Endothelial cell of umbilical vein (primary cell): ENCODE measurements around the gene ABCC2. TPM values are rescaled to one million over a fixed set of nuclear protein-coding genes. Genes with fewer than 3 reads are reported as not detected.

Source experiments
- BruUV-seq: library from RNA; stranded (reverse); fragments of 400-500 nt; replicated peaks from 2 replicates; lab custom pipeline; 2021; lab: Mats Ljungman, UMichigan
- CTCF ChIA-PET: fragments of 300-600, 350-600 bp; sonication (Branson Sonifier 250); formaldehyde crosslinking; loops from one replicate; lab custom pipeline; 2021; ENCODE audit warnings: antibody characterized with exemption, inconsistent platforms; lab: Charles Lee
- POLR2A ChIA-PET: fragments of 300-600, 350-600 bp; sonication (Branson Sonifier 250); formaldehyde crosslinking; loops from one replicate; lab custom pipeline; 2021; ENCODE audit warnings: antibody characterized with exemption, inconsistent platforms; lab: Charles Lee
- DNase-seq: peaks from one replicate; pipeline ENCODE4 v3.0.0-alpha.2; 2011; ENCODE audit warnings: low read depth, low spot score
- FAIRE-seq: peaks from 2 replicates; lab custom pipeline; 2011; peaks lifted over from hg19 to GRCh38; lab: Jason Lieb, UNC
- H2AFZ ChIP-seq: 2 replicates; pipeline ENCODE4 v1.6.0; 2012; ENCODE audit warnings: low read depth, low read length, control low read depth, inconsistent platforms
- H3K27ac ChIP-seq: 2 replicates; pipeline ENCODE4 v1.5.1; 2011; ENCODE audit warnings: low read depth, mild to moderate bottlenecking, control low read depth, low read length, moderate library complexity; ENCODE audit not compliant: insufficient read depth
- H3K27me3 ChIP-seq, 2 experiments: 2 replicates each; pipeline versions ENCODE4 v1.6.0 to v1.6.1; 2011; ENCODE audit warnings: low read length in 2 of 2, mixed read lengths in 1 of 2; ENCODE audit not compliant: control insufficient read depth in 2 of 2, insufficient read depth in 2 of 2
- H3K36me3 ChIP-seq, 2 experiments: 2 replicates in 1 of 2; 3 replicates in 1 of 2; pipeline ENCODE4 v1.5.1; 2011; ENCODE audit warnings: low read length in 2 of 2, mild to moderate bottlenecking in 1 of 2, moderate library complexity in 1 of 2; ENCODE audit not compliant: control insufficient read depth in 2 of 2, insufficient read depth in 2 of 2; ENCODE audit errors: extremely low read depth in 1 of 2
- H3K4me1 ChIP-seq: 3 replicates; pipeline ENCODE4 v1.5.1; 2011; ENCODE audit warnings: mild to moderate bottlenecking, low read length; ENCODE audit not compliant: control insufficient read depth, insufficient read depth; ENCODE audit errors: extremely low read depth
- H3K4me2 ChIP-seq: 2 replicates; pipeline ENCODE4 v1.6.1; 2011; ENCODE audit warnings: low read length, control low read depth, mixed read lengths; ENCODE audit not compliant: insufficient read depth
- H3K4me3 ChIP-seq, 3 experiments: fragments of 200-600 bp in 1 of 3; sonication (generic), shearing (Covaris generic) in 1 of 3; replicated peaks in 1 of 3; 2 replicates each; pipeline ENCODE4 v1.5.1; 2011 to 2016; ENCODE audit warnings: control low read depth in 3 of 3, low read length in 3 of 3, mild to moderate bottlenecking in 2 of 3, inconsistent platforms in 1 of 3, low read depth in 1 of 3, moderate library complexity in 1 of 3; ENCODE audit not compliant: insufficient read depth in 1 of 3
- H3K79me2 ChIP-seq: 2 replicates; pipeline ENCODE4 v1.6.0; 2012; ENCODE audit warnings: low read length, inconsistent platforms; ENCODE audit not compliant: control insufficient read depth, insufficient read depth
- H3K9ac ChIP-seq: replicated peaks from 2 replicates; pipeline ENCODE3; 2011; ENCODE audit warnings: low read length, control low read depth; ENCODE audit not compliant: insufficient read depth; ENCODE audit errors: extremely low read depth
- H3K9me1 ChIP-seq: replicated peaks from 3 replicates; pipeline ENCODE4 v1.6.0; 2011; ENCODE audit warnings: mild to moderate bottlenecking, low read length; ENCODE audit not compliant: control insufficient read depth, insufficient read depth; ENCODE audit errors: extremely low read depth
- H3K9me3 ChIP-seq: replicated peaks from 2 replicates; pipeline ENCODE4 v1.5.1; 2012; ENCODE audit warnings: low read length, inconsistent platforms; ENCODE audit not compliant: control insufficient read depth, insufficient read depth
- H4K20me1 ChIP-seq: replicated peaks from 2 replicates; pipeline ENCODE3; 2011; ENCODE audit warnings: mild to moderate bottlenecking, low read length; ENCODE audit not compliant: control insufficient read depth, insufficient read depth; ENCODE audit errors: extremely low read depth
- EZH2 ChIP-seq: IDR thresholded peaks from 2 replicates; pipeline ENCODE4 v1.6.1; 2012; ENCODE audit warnings: borderline replicate concordance, low read depth, mild to moderate bottlenecking, moderate library complexity, low read length, inconsistent platforms; ENCODE audit not compliant: severe bottlenecking
- FOS ChIP-seq: IDR thresholded peaks from 2 replicates; pipeline ENCODE4 v1.6.1; 2011; ENCODE audit warnings: mild to moderate bottlenecking, low read length, moderate library complexity, borderline replicate concordance; ENCODE audit not compliant: insufficient read depth
- GATA2 ChIP-seq: IDR thresholded peaks from 2 replicates; pipeline ENCODE4 v1.7.0; 2011; ENCODE audit warnings: low read depth, mild to moderate bottlenecking, moderate library complexity, mixed read lengths, low read length; ENCODE audit not compliant: insufficient read length, insufficient read depth
- JUN ChIP-seq: IDR thresholded peaks from 2 replicates; pipeline ENCODE4 v1.6.1; 2011; ENCODE audit warnings: borderline replicate concordance, low read depth; ENCODE audit not compliant: insufficient read length, insufficient read depth
- MYC ChIP-seq: IDR thresholded peaks from one replicate; pipeline ENCODE4 v1.6.1; 2011; ENCODE audit warnings: mild to moderate bottlenecking, low read depth, low read length
- POLR2A ChIP-seq: IDR thresholded peaks from 2 replicates; pipeline ENCODE4 v1.6.1; 2012; ENCODE audit warnings: low read depth, mild to moderate bottlenecking, control low read depth, low read length
- POLR2AphosphoS5 ChIP-seq: IDR thresholded peaks from 2 replicates; pipeline ENCODE4 v1.6.1; 2012; ENCODE audit warnings: low read depth, mild to moderate bottlenecking, control low read depth, low read length, moderate library complexity; ENCODE audit not compliant: insufficient read depth
- dilution Hi-C: fragments of 300-500 bp; cut with MboI; formaldehyde crosslinking; loops from one replicate; pipeline ENCODE4 v1.15.0; 2019; ENCODE audit warnings: low sequenced_read_pairs; ENCODE audit not compliant: extremely low pct_ligation_motif_present
- intact Hi-C: fragments of 100-400 bp; cut with micrococcal nuclease; formaldehyde crosslinking; loops from one replicate; pipeline ENCODE4 v1.10.0; 2022
- polyA plus RNA-seq, 4 experiments: library from polyadenylated mRNA; depleted of rRNA in 3 of 4; stranded (reverse) in 3 of 4; unstranded in 1 of 4; fragments of >200 nt; gene quantifications; 2 replicates each; pipeline versions ENCODE4 v1.2.1 to v1.2.3, GENCODE V29; 2011 to 2012; ENCODE audit warnings: missing spikeins in 1 of 4
- total RNA-seq: library from RNA; stranded (reverse); gene quantifications from 2 replicates; pipeline ENCODE4 v1.2.3, GENCODE V29; 2021
- TF ChIP-seq, protein P1 (sequence below): IDR thresholded peaks from 2 replicates; pipeline ENCODE4 v1.6.1; 2011; ENCODE audit not compliant: insufficient read depth, insufficient read length
- TF ChIP-seq, protein P2 (sequence below), 2 donors: IDR thresholded peaks; 1 replicate in 1 of 2; 2 replicates in 1 of 2; pipeline ENCODE4 v1.5.1; 2011; ENCODE audit warnings: low read length in 2 of 2, mild to moderate bottlenecking in 2 of 2, moderate library complexity in 2 of 2, control low read depth in 1 of 2, inconsistent platforms in 1 of 2, low read depth in 1 of 2; ENCODE audit not compliant: insufficient read depth in 1 of 2; ENCODE audit errors: extremely low read depth in 1 of 2

The ABCC2 gene
- total and polyA plus RNA-seq, 2 donors (not counting 3 experiments of a cell fraction or from before 2014, with no cell fraction given), result 1.5 to 3.3 TPM

GRCh38 chr10:99775850-99776249 lies 6.6 kb upstream of the ABCC2 start:
- Histone ChIP-seq H3K9me3 (no peaks in the 10 kb centered on the region), H3K9me1 (no peaks in the 10 kb centered on the region), H3K4me3 (no peak overlapping the region), H3K4me2 (peak overlapping the region; percentile 39), H3K9ac (peak overlapping the region; percentile 28), H4K20me1 (no peaks in the 10 kb centered on the region), H2AFZ (no peak overlapping the region), H3K27ac (peak overlapping the region; percentile 82), H3K4me1 (peaks cover 48% of the 10 kb centered on the region), H3K27me3 (no peaks in the 10 kb centered on the region), H3K79me2 (no peaks in the 10 kb centered on the region), H3K36me3 (no peaks in the 10 kb centered on the region)
- ChIA-PET CTCF (interaction anchor here (1.1 to 1.4 kb wide), 2 partner anchors 10 to 43 kb away, joined by 4 read pairs; partner anchors contain the start of genes COX15 and CUTC), POLR2A (no interaction called here)
- FAIRE-seq (no peak), DNase-seq (peak; percentile 78)
- dilution Hi-C loops (no loop called here), intact Hi-C loops (no loop called here)
- TF ChIP-seq JUN, result peak; percentile 94
- TF ChIP-seq, protein P1, sequence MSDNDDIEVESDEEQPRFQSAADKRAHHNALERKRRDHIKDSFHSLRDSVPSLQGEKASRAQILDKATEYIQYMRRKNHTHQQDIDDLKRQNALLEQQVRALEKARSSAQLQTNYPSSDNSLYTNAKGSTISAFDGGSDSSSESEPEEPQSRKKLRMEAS, result no peak
- TF ChIP-seq GATA2, result peak; percentile 77
- no peak for TF ChIP-seq POLR2AphosphoS5
- peak; percentile 98 for TF ChIP-seq FOS
- no TSS peak for BruUV-seq

DNA sequence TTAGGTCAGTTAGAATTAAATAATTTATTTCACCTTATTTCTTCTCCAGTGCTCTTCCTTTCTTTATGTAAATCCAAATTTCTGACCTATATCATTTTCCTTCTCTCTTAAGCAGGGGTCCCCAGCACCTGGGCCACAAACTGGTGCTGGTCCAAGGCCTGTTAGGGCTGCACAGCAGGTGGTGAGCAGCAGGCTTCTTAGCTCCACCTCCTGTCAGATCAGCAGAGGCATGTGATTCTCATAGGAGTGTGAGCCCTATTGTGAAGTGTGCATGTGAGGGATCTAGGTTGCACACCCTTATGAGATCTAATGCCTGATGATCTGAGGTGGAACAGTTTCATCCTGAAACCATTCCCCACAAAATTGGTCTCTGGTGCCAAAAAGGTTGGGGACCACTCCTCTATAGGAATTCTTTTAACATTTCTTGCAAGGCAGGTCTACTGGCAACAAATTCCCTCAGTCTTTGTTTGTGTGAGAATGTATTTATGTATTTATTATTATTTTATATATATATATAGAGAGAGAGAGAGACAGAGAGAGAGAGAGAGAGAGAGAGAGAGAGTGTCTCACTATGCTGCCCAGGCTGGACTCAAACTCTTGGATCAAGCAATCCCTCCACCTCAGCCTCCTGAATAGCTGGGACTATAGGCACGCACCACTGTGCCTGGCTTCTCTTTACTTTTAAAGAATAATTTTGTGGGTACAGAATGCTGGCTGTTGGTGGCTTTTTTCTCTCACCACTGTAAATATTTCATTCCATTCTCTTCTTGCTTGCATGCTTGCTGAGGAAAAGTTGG lies 4.3 kb upstream of the ABCC2 start:
- H3K27ac ChIP-seq, result peak overlapping the region; percentile 100
- H3K36me3 ChIP-seq, result no peaks in the 10 kb centered on the region
- peak overlapping the region; percentile 100 for H3K4me2 ChIP-seq
- no peaks in the 10 kb centered on the region for H3K9me1 ChIP-seq
- peaks cover 70% of the 10 kb centered on the region for H3K4me1 ChIP-seq
- POLR2A ChIA-PET, result no interaction called here
- H3K27me3 ChIP-seq, result no peaks in the 10 kb centered on the region
- peak; percentile 37 for DNase-seq
- intact Hi-C loops (no loop called here), dilution Hi-C loops (no loop called here)
- BruUV-seq, result no TSS peak
- H3K4me3 ChIP-seq, result no peak overlapping the region
- peak; percentile 31 for FAIRE-seq
- H4K20me1 ChIP-seq, result no peaks in the 10 kb centered on the region
- H3K9me3 ChIP-seq, result no peaks in the 10 kb centered on the region
- CTCF ChIA-PET, result interaction anchor here (1.0 kb wide), 2 partner anchors 9 to 68 kb away, joined by 4 read pairs; no protein-coding TSS in a partner anchor
- H2AFZ ChIP-seq, result peak overlapping the region; percentile 39
- TF ChIP-seq FOS (no peak), EZH2 (no peak), MYC (no peak), POLR2A (no peak), GATA2 (no peak), JUN (no peak), POLR2AphosphoS5 (no peak)
- TF ChIP-seq, protein P2, sequence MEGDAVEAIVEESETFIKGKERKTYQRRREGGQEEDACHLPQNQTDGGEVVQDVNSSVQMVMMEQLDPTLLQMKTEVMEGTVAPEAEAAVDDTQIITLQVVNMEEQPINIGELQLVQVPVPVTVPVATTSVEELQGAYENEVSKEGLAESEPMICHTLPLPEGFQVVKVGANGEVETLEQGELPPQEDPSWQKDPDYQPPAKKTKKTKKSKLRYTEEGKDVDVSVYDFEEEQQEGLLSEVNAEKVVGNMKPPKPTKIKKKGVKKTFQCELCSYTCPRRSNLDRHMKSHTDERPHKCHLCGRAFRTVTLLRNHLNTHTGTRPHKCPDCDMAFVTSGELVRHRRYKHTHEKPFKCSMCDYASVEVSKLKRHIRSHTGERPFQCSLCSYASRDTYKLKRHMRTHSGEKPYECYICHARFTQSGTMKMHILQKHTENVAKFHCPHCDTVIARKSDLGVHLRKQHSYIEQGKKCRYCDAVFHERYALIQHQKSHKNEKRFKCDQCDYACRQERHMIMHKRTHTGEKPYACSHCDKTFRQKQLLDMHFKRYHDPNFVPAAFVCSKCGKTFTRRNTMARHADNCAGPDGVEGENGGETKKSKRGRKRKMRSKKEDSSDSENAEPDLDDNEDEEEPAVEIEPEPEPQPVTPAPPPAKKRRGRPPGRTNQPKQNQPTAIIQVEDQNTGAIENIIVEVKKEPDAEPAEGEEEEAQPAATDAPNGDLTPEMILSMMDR (IDR thresholded peaks at IDR 0.05; ENCODE audit: extremely low read depth in 1 of 2, insufficient read depth in 1 of 2, low read depth in 1 of 2, low read length in 2 of 2), result no peak
- TF ChIP-seq, protein P1, result no peak
- no peaks in the 10 kb centered on the region for H3K79me2 ChIP-seq
- no peak overlapping the region for H3K9ac ChIP-seq
